Islet precursor cell (in vitro differentiated cells): ENCODE results near the gene CD55.

Experiments used
- DNase-seq: peaks from one replicate; pipeline ENCODE4 v3.0.0-alpha.2; 2018

Gene CD55

GRCh38 chr1:207362962-207363860 lies 41.7 kb downstream of the CD55 start:
- no peak for DNase-seq

DNA sequence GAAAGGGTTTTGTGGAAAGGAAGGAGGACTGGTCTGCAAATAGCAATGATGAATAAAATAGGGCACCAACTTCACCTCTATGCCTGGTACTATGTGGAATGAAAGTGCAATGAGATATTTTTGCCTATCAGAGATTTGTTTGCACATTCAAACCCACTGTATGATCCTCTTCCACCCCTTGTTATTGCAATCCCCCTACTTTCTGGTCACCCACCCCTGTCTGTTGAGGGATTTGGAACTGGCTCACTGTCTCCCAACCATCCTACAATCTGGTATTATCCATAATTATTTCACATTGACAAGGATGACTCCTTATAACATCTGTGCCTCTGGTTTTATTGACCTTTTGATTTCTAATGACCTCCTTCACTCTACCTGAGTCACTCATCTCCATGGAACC lies 42.4 kb downstream of the CD55 start:
- DNase-seq, result no peak

DNA sequence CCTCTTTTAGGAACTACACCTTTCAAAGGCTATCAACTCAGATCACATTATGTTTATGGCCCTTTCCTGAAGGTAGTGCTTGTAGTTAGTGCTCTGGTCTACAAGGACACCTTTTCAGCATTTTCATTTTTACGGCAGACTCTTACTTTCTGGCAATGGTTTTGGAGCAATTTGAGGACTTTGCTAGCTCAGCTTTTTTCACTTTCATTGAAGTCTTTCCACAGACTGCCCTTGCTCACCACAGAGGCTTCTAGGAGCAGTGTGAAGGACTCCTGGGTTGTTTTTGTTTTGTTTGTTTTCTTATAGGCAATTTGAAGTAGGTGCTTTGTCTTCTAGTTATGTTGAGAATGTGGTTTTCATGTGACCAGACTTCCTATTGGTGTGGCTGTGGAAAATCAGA lies 43.1 kb downstream of the CD55 start:
- DNase-seq, result no peak

DNA sequence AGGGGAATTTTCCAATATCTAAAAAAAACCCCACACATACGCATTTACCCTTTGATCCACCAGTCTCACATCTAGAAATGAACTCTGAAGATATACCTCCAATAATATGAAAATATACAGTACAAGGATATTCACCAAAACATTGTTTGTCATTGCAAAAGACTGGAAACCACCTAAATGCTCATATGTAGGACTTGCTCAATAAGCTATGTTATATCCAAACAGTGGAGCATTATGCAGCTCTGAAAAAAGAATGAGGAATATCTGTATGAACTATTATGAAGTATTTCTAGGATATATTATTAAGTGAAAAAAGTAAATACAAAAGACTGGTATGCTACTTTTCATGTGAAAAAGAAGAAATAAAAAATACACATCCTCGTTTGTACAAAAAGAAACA lies 43.6 kb downstream of the CD55 start:
- DNase-seq, result no peak

- DNase-seq, result no peak
Measured at GRCh38 chr1:207366022-207366421, 44.5 kb downstream of the CD55 start.

DNA sequence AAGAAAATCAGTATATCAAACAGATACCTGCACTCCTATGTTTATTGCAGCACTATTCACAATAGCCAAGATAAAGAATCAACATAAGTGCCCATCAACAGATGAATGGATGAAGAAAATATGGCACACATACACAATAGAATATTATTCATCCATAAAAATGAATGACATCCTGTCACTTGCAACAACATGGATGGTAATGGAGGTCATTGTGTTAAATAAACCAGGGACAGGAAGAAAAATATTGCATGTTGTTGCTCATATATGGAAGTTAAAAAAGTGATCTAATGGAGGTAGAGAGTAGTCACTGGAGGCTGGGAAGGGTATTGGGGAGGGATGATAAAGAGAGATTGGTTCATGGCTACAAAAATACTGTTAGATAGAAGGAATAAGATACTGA lies 67.2 kb downstream of the CD55 start:
- DNase-seq, result no peak

DNA sequence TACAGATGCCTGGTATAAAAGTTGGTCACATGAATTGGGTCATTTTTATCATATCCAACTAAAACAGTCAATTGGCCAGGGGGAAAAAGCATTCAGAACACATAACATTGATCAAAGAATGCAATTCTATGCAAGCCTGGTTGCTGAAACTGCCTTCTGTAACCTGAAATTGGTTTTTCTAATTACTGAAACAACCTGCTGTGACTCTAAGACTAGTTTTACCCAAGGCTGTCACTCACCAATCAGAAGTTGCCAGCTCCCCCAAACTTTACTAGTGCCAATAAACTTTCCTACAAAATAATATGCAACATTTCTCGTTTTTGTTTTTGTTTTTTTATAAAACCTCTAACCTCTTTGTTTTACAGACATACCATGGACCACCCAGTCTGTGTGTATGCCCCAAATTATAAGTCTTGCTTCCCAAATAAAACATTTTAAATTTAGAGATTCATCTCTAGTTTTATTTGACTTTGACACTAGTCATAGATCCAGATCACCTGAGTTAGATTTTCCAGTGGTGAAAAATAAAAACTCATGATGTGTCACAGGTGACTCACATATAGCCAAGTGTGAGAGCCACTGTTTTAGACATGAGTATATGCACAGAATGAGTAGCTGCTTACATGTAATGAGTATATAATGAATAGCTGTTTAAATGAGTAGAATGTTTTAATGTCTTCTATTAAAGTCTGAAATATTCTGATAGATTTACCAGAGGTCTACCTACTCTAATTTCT lies 68.4 kb downstream of the CD55 start:
- DNase-seq, result no peak

- no peak for DNase-seq
Measured at GRCh38 chr1:207393610-207394009, 72.1 kb downstream of the CD55 start.

GRCh38 chr1:207396168-207396746 lies 74.8 kb downstream of the CD55 start:
- no peak for DNase-seq

DNA sequence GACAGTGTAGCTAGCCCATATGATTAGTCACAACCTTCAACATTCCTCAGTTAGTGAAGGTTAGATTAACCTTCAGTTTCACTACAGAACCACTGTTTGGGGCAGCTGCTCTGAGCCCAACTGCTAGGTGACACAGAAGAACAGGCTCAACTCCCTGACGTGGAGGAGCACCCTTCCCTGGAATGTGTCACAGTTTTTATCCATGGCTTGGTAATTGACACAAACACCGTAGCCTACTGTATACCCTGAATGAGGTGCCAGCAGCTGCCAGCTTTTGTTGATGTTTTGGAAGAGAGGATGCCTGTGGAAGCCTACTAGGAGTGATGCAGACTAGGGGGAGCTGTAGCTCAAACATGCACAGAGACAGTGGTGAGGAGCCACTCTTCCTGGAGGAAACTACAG lies 76.0 kb downstream of the CD55 start:
- DNase-seq, result no peak

- DNase-seq, result no peak
Measured at GRCh38 chr1:207398986-207399385, 77.5 kb downstream of the CD55 start.

- no peak for DNase-seq
Measured at GRCh38 chr1:207401578-207401977, 80.1 kb downstream of the CD55 start.

GRCh38 chr1:207402744-207403143 lies 81.3 kb downstream of the CD55 start:
- DNase-seq, result no peak

DNA sequence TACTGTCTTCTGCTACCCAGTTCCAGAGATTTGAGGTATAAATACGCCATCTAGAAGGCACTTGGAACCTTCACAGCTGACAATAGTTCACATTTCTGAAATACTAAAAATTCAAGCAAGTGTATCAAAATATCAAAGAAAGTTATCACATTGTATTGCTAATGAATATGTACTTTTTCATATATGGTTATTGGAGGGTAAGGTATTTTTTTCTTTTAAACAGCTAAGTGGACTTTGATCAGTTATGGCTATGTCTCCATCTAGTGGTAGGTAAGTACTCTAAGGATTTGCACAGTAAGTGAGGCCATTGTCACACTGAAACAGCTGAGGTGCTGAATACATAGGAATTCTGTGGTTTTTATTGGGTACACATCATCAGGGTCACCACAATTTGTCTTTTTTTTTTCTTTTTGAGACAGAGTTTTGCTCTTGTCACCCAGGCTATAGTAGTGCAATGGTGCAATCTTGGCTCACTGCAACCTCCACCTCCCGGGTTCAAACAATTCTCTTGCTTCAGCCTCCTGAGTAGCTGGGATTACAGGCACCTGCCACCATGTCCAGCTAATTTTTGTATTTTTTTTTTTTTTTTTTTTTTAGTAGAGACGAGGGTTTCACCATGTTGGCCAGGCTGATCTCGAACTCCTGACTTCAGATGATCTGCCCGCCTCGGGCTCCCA lies 83.5 kb downstream of the CD55 start:
- no peak for DNase-seq

GRCh38 chr1:207405814-207406213 lies 84.3 kb downstream of the CD55 start:
- no peak for DNase-seq

DNA sequence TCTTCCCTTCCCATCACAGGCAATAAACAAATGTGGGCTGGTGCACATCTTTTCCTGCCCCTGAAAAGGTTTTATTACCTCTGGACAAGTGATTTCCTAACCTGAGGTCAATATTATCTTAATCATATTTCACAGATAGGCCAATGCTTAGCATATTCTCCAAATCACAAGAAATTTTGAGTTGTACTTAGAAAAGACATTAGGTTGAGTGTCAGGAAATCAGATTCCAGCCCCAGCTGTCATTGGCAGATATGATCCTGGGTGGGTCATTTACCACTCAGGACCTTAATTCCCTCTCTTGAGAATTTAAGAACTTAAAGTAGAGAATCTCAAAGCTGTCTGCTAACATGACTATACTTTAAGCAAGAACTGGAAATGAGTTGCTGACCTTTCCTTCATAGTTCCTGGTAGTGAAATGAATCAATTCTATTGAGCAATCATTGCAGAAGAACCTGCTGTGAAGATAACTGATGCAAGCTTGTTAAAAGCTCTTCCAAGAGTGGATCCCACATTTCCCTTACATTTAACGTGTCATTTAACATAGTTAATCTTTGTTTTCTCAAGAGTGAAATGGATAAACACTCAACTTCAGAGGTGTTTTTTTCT lies 86.3 kb downstream of the CD55 start:
- no peak for DNase-seq
